K562 (cell line): ENCODE data around the gene TTLL11. TPM values are rescaled to one million over a fixed set of nuclear protein-coding genes. Genes with fewer than 3 reads are reported as not detected.
A peak's percentile ranks its signal among the peaks of the same experiment; 100 is the strongest.

Experiments used
- ATAC-seq: fragments of 200-7000 bp; cut with Tn5 transposase; 3 replicates; pipeline ENCODE4 v1.9.1; 2020; ENCODE audit warnings: moderate library complexity
- BruUV-seq: library from RNA; stranded (reverse); fragments of 400-500 nt; replicated peaks from 2 replicates; lab custom pipeline; 2021; lab: Mats Ljungman, UMichigan
- CTCF ChIA-PET: fragments of 300-600 bp; formaldehyde crosslinking; extraction: SDS; loops from one replicate; lab custom pipeline; 2021; ENCODE audit warnings: low intra/inter-chr PET ratio; lab: Yijun Ruan, JAX
- POLR2A ChIA-PET: fragments of 300-600, 350-650 bp; sonication (Branson Sonifier 250); formaldehyde crosslinking; extraction: SDS; loops from one replicate; lab custom pipeline; 2021; ENCODE audit warnings: antibody characterized with exemption, inconsistent platforms; lab: Yijun Ruan, JAX
- DNase-seq, 4 experiments: peaks; one replicate each; pipeline versions ENCODE4 v3.0.0 to v3.0.0-alpha.2; 2011 to 2018; ENCODE audit warnings: low spot score in 3 of 4, mixed read lengths in 3 of 4; ENCODE audit errors: extremely low read depth in 1 of 4
- FAIRE-seq: peaks from 2 replicates; lab custom pipeline; 2011; peaks lifted over from hg19 to GRCh38; lab: Jason Lieb, UNC
- H2AFZ ChIP-seq: 2 replicates; pipeline ENCODE4 v1.6.0; 2011; ENCODE audit warnings: low read depth, low read length, control low read depth, inconsistent platforms
- H3K27ac ChIP-seq: fragments of 200-600 bp; 3 replicates; pipeline ENCODE4 v1.8.0; 2011; ENCODE audit warnings: low read depth, mild to moderate bottlenecking, control low read depth, inconsistent platforms, low read length, moderate library complexity, mixed read lengths; ENCODE audit errors: extremely low read depth
- H3K27me3 ChIP-seq, 2 experiments: fragments of 300-600 bp in 1 of 2; 2 replicates in 1 of 2; 3 replicates in 1 of 2; pipeline versions ENCODE4 v1.6.0 to v1.8.0; 2011; ENCODE audit warnings: inconsistent platforms in 2 of 2, low read length in 2 of 2, mild to moderate bottlenecking in 1 of 2, mixed read lengths in 1 of 2, moderate library complexity in 1 of 2; ENCODE audit not compliant: control insufficient read depth in 2 of 2, insufficient read depth in 2 of 2
- H3K36me3 ChIP-seq: fragments of 300-600 bp; 3 replicates; pipeline ENCODE4 v1.8.0; 2011; ENCODE audit warnings: mild to moderate bottlenecking, low read length, inconsistent platforms; ENCODE audit not compliant: control insufficient read depth, insufficient read depth
- H3K4me1 ChIP-seq, 2 experiments: fragments of 200-600 bp in 1 of 2; replicated peaks in 1 of 2; 2 replicates in 1 of 2; 3 replicates in 1 of 2; pipeline versions ENCODE4 v1.5.1 to v1.8.0; 2011; ENCODE audit warnings: inconsistent platforms in 2 of 2, low read length in 2 of 2, mild to moderate bottlenecking in 1 of 2, mixed read lengths in 1 of 2, moderate library complexity in 1 of 2; ENCODE audit not compliant: control insufficient read depth in 2 of 2, insufficient read depth in 2 of 2
- H3K4me2 ChIP-seq: 2 replicates; pipeline ENCODE4 v1.6.1; 2011; ENCODE audit warnings: low read length, control low read depth, inconsistent platforms, mixed read lengths; ENCODE audit not compliant: insufficient read depth
- H3K4me3 ChIP-seq: fragments of 200-600 bp; sonication (generic), shearing (Covaris generic); 2 replicates; pipeline ENCODE4 v1.5.1; 2016; ENCODE audit warnings: control low read depth, inconsistent platforms
- H3K79me2 ChIP-seq: fragments of 200-600 bp; 3 replicates; pipeline ENCODE4 v1.8.0; 2011; ENCODE audit warnings: low read length, inconsistent platforms; ENCODE audit not compliant: control insufficient read depth, insufficient read depth
- H3K9ac ChIP-seq, 2 experiments: 2 replicates each; pipeline versions ENCODE4 v1.6.0 to v1.6.1; 2011; ENCODE audit warnings: low read depth in 2 of 2, low read length in 2 of 2, control low read depth in 1 of 2, inconsistent platforms in 1 of 2, mild to moderate bottlenecking in 1 of 2, mixed read lengths in 1 of 2; ENCODE audit not compliant: insufficient read depth in 1 of 2
- H3K9me1 ChIP-seq: one replicate; pipeline ENCODE4 v1.6.0; 2011; ENCODE audit warnings: inconsistent platforms, mild to moderate bottlenecking, low read length, moderate library complexity; ENCODE audit not compliant: control insufficient read depth, insufficient read depth
- H3K9me3 ChIP-seq: replicated peaks from 2 replicates; pipeline ENCODE4 v1.5.1; 2011; ENCODE audit warnings: low read depth, low read length, inconsistent platforms; ENCODE audit not compliant: control insufficient read depth, insufficient read depth
- H4K20me1 ChIP-seq: replicated peaks from 2 replicates; pipeline ENCODE4 v1.6.1; 2011; ENCODE audit warnings: low read length, inconsistent platforms, mixed read lengths; ENCODE audit not compliant: control insufficient read depth, insufficient read depth
- CHD2 ChIP-seq: IDR thresholded peaks from 2 replicates; pipeline ENCODE4 v1.6.1; 2011; ENCODE audit warnings: low read depth, low read length
- HMGN3 ChIP-seq: IDR thresholded peaks from 2 replicates; pipeline ENCODE4 v1.6.1; 2011; ENCODE audit warnings: borderline replicate concordance, low read depth, mild to moderate bottlenecking, mixed read lengths, low read length; ENCODE audit not compliant: insufficient read length; ENCODE audit errors: extremely low read depth
- HNRNPK ChIP-seq: fragments of 200-400 bp; formaldehyde crosslinking; IDR thresholded peaks from one replicate; pipeline ENCODE4 v1.6.1; 2018; ENCODE audit warnings: mild to moderate bottlenecking, low read depth, low read length; ENCODE audit not compliant: poor library complexity, severe bottlenecking
- SLC30A9 ChIP-seq: fragments of 250-450 bp; sonication (Bioruptor Pico); IDR thresholded peaks from 2 replicates; pipeline ENCODE4 v1.8.0; 2022; ENCODE audit warnings: mild to moderate bottlenecking, moderate library complexity
- SRSF9 ChIP-seq: fragments of 200-400 bp; formaldehyde crosslinking; IDR thresholded peaks from 2 replicates; pipeline ENCODE4 v1.6.1; 2017; ENCODE audit warnings: low read depth, low read length, borderline replicate concordance
- ZNF347 ChIP-seq: fragments of 450-650 bp; formaldehyde crosslinking; IDR thresholded peaks from 2 replicates; pipeline ENCODE4 v1.4.0; 2020; ENCODE audit warnings: low read depth, mild to moderate bottlenecking, moderate library complexity
- WGBS: fragments of 100-300 bp; shearing (Covaris generic); methylation state at CpG from one replicate; pipeline ENCODE4 v1.1.6; 2016; ENCODE audit warnings: low coverage, mixed read lengths; ENCODE audit not compliant: insufficient coverage; ENCODE audit errors: missing lambda C conversion rate; 5-methylcytosine and 5-hydroxymethylcytosine counted together
- in situ Hi-C: fragments of 300-500 bp; cut with MboI; formaldehyde crosslinking; loops from 4 replicates; pipeline ENCODE4 v1.15.0; 2018; ENCODE audit warnings: inconsistent platforms, mixed read lengths
- intact Hi-C: fragments of 100-400 bp; cut with micrococcal nuclease; formaldehyde crosslinking; loops from 2 replicates; pipeline ENCODE4 v1.14.2; 2022
- polyA plus RNA-seq, 8 experiments: library from polyadenylated mRNA; depleted of rRNA in 4 of 8; stranded (reverse) in 5 of 8; unstranded in 3 of 8; fragments of >200 nt; fragmentation: Nextera tagmentation in 2 of 8; fragmentation: Illumina TruSeq in 1 of 8; extraction: Ambion mirVana in 2 of 8; extraction: Trizol in 1 of 8; gene quantifications; 2 replicates each; pipeline versions ENCODE4 v1.2.1 to v1.2.3, GENCODE V29; 2011 to 2014; ENCODE audit warnings: inconsistent platforms in 1 of 8, missing spikeins in 1 of 8
- total RNA-seq, 7 experiments: library from RNA; depleted of rRNA in 6 of 7; stranded (reverse); fragments of >200 nt in 6 of 7; fragmentation: Illumina TruSeq in 2 of 7; extraction: Trizol in 2 of 7; gene quantifications; 2 replicates each; pipeline versions ENCODE4 v1.2.1 to v1.2.3, GENCODE V29; 2011 to 2021; ENCODE audit warnings: low replicate concordance in 1 of 7
- TF ChIP-seq, protein P1 (sequence below): fragments of 250-450 bp; sonication (Bioruptor Pico); IDR thresholded peaks from 2 replicates; pipeline ENCODE4 v1.8.0; 2021; ENCODE audit warnings: mild to moderate bottlenecking, moderate library complexity
- TF ChIP-seq, protein P2 (sequence below): conservative IDR thresholded peaks from 2 replicates; pipeline ENCODE4 v1.6.1; 2011; ENCODE audit warnings: low read depth, mild to moderate bottlenecking, low read length; ENCODE audit not compliant: control insufficient read depth
- TF ChIP-seq, protein P3 (sequence below): fragments of 250-450 bp; sonication (Bioruptor Pico); IDR thresholded peaks from 2 replicates; pipeline ENCODE4 v1.4.0; 2020; ENCODE audit warnings: borderline replicate concordance

TTLL11 gene
- total and polyA plus RNA-seq, 9 of the 15 experiments (the other 6 are each of a cell fraction or from before 2014, with no cell fraction given): 0.83 to 4.4 (median 2.7) TPM

DNA sequence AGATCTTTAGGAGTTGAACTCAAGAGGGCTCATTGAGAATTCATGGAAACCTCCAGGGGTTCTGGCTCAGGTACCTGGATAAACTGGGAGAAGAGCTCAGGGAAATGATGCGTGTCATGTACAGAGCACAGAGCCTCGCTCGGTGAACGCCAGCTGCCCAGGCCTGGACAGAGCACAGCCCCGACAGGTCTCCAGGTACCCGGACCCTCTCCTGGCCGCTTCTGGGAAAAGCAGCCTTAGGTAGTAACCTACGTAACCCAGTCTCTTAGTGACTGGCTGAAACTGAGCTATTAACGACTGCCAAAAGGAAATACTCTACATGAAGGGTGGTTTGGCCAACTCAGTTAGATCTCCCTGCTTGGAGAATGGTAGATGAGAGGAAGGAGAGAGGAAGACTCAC, 157.4 kb downstream of the TTLL11 start:
- 1% methylated on average over 9 of the region's 9 CpGs for WGBS

More for the DNA sequence above, 157.4 kb downstream of the TTLL11 start:
- FAIRE-seq: no peak
- H4K20me1 ChIP-seq: no peaks in the 10 kb centered on the region
- no peak overlapping the region for H2AFZ ChIP-seq
- no peaks in the 10 kb centered on the region for H3K9me1 ChIP-seq
- POLR2A ChIA-PET: no interaction called here
- TF ChIP-seq, protein P1, sequence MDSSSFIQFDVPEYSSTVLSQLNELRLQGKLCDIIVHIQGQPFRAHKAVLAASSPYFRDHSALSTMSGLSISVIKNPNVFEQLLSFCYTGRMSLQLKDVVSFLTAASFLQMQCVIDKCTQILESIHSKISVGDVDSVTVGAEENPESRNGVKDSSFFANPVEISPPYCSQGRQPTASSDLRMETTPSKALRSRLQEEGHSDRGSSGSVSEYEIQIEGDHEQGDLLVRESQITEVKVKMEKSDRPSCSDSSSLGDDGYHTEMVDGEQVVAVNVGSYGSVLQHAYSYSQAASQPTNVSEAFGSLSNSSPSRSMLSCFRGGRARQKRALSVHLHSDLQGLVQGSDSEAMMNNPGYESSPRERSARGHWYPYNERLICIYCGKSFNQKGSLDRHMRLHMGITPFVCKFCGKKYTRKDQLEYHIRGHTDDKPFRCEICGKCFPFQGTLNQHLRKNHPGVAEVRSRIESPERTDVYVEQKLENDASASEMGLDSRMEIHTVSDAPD: no peak
- TF ChIP-seq SLC30A9 (CRISPR knock-in tag) (no peak), ZNF347 (CRISPR knock-in tag) (no peak), HNRNPK (no peak), HMGN3 (no peak), CHD2 (no peak), SRSF9 (no peak)
- TF ChIP-seq, protein P2, sequence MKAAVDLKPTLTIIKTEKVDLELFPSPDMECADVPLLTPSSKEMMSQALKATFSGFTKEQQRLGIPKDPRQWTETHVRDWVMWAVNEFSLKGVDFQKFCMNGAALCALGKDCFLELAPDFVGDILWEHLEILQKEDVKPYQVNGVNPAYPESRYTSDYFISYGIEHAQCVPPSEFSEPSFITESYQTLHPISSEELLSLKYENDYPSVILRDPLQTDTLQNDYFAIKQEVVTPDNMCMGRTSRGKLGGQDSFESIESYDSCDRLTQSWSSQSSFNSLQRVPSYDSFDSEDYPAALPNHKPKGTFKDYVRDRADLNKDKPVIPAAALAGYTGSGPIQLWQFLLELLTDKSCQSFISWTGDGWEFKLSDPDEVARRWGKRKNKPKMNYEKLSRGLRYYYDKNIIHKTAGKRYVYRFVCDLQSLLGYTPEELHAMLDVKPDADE: no peak
- TF ChIP-seq, protein P3, sequence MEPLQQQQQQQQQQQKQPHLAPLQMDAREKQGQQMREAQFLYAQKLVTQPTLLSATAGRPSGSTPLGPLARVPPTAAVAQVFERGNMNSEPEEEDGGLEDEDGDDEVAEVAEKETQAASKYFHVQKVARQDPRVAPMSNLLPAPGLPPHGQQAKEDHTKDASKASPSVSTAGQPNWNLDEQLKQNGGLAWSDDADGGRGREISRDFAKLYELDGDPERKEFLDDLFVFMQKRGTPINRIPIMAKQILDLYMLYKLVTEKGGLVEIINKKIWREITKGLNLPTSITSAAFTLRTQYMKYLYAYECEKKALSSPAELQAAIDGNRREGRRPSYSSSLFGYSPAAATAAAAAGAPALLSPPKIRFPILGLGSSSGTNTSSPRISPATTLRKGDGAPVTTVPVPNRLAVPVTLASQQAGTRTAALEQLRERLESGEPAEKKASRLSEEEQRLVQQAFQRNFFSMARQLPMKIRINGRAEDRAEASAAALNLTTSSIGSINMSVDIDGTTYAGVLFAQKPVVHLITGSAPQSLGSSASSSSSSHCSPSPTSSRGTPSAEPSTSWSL (CRISPR knock-in tag): no peak
- intact Hi-C loops (no loop called here), in situ Hi-C loops (no loop called here)
- no peak overlapping the region for H3K4me2 ChIP-seq
- no peak overlapping the region for H3K4me3 ChIP-seq
- no peak overlapping the region for H3K27ac ChIP-seq
- no peak for DNase-seq
- no peaks in the 10 kb centered on the region for H3K4me1 ChIP-seq
- ATAC-seq: peak; percentile 72
- no peaks in the 10 kb centered on the region for H3K9me3 ChIP-seq
- H3K79me2 ChIP-seq: no peaks in the 10 kb centered on the region
- H3K9ac ChIP-seq: no peak overlapping the region
- CTCF ChIA-PET: no interaction called here
- no peaks in the 10 kb centered on the region for H3K36me3 ChIP-seq
- peaks cover 18 to 24% of the 10 kb centered on the region in 2 experiments for H3K27me3 ChIP-seq
- BruUV-seq: no TSS peak
